HepG2 (cell line): ENCODE data around the gene FANCE. TPM values are rescaled to one million over a fixed set of nuclear protein-coding genes. Genes with fewer than 3 reads are reported as not detected.

ENCODE experiments used
- ARNTL ChIP-seq: sonication (generic); formaldehyde crosslinking; IDR thresholded peaks from 2 replicates; pipeline ENCODE4 v1.4.0; 2020; ENCODE audit warnings: mild to moderate bottlenecking, missing genetic modification reagents
- PRMT3 ChIP-seq: sonication (generic); formaldehyde crosslinking; IDR thresholded peaks from 2 replicates; pipeline ENCODE4 v1.8.1; 2022; ENCODE audit warnings: low read depth, mild to moderate bottlenecking, moderate library complexity, missing genetic modification reagents, borderline replicate concordance
- SAP130 ChIP-seq: IDR thresholded peaks from 2 replicates; pipeline ENCODE4 v1.6.1; 2016; ENCODE audit warnings: low read depth
- SRY ChIP-seq: sonication (generic); formaldehyde crosslinking; IDR thresholded peaks from 2 replicates; pipeline ENCODE4 v1.8.0; 2022; ENCODE audit warnings: mild to moderate bottlenecking, missing genetic modification reagents
- ZFP36L2 ChIP-seq: sonication (generic); formaldehyde crosslinking; IDR thresholded peaks from 2 replicates; pipeline ENCODE4 v1.4.0; 2020; ENCODE audit warnings: missing genetic modification reagents
- ZNF567 ChIP-seq: sonication (generic); formaldehyde crosslinking; IDR thresholded peaks from 2 replicates; pipeline ENCODE4 v1.8.1; 2023; ENCODE audit warnings: mild to moderate bottlenecking, missing genetic modification reagents, borderline replicate concordance
- ZNF570 ChIP-seq: sonication (generic); formaldehyde crosslinking; IDR thresholded peaks from 2 replicates; pipeline ENCODE4 v1.4.0; 2020; ENCODE audit warnings: mild to moderate bottlenecking, missing genetic modification reagents, borderline replicate concordance
- ZNF615 ChIP-seq: sonication (generic); formaldehyde crosslinking; IDR thresholded peaks from 2 replicates; pipeline ENCODE4 v1.5.0; 2020; ENCODE audit warnings: mild to moderate bottlenecking, missing genetic modification reagents, borderline replicate concordance
- polyA plus RNA-seq, 8 experiments: library from polyadenylated mRNA; depleted of rRNA in 3 of 8; stranded (reverse) in 7 of 8; unstranded in 1 of 8; fragments of >200 nt; fragmentation: Illumina TruSeq in 4 of 8; extraction: Trizol in 4 of 8; gene quantifications; 2 replicates each; pipeline versions ENCODE4 v1.2.1 to v1.2.3, GENCODE V29; 2011 to 2016; ENCODE audit warnings: low read depth in 4 of 8, missing spikeins in 1 of 8, mixed read lengths in 1 of 8; ENCODE audit not compliant: insufficient read depth in 1 of 8
- total RNA-seq, 5 experiments: library from RNA; depleted of rRNA; stranded (reverse); fragments of >200 nt; fragmentation: Illumina TruSeq; extraction: Trizol; gene quantifications; 2 replicates each; pipeline ENCODE4 v1.2.3, GENCODE V29; 2016; ENCODE audit warnings: low read depth in 1 of 5
- TF ChIP-seq, protein P1 (sequence below): IDR thresholded peaks from 2 replicates; pipeline ENCODE4 v1.6.1; 2016; ENCODE audit warnings: mild to moderate bottlenecking, missing biosample characterization, missing genetic modification reagents
- TF ChIP-seq, protein P2 (sequence below): sonication (generic); formaldehyde crosslinking; IDR thresholded peaks from 2 replicates; pipeline ENCODE4 v1.4.0; 2020; ENCODE audit warnings: missing genetic modification reagents, borderline replicate concordance
- TF ChIP-seq, protein P3 (sequence below): sonication (generic); formaldehyde crosslinking; IDR thresholded peaks from 2 replicates; pipeline ENCODE4 v1.9.0; 2022; ENCODE audit warnings: low read depth, missing genetic modification reagents
- TF ChIP-seq, protein P4 (sequence below): sonication (generic); formaldehyde crosslinking; conservative IDR thresholded peaks from 2 replicates; pipeline ENCODE4 v1.4.0; 2020; ENCODE audit warnings: missing genetic modification reagents
- TF ChIP-seq, protein P5 (sequence below): sonication (generic); formaldehyde crosslinking; IDR thresholded peaks from 2 replicates; pipeline ENCODE4 v1.5.1; 2020; ENCODE audit warnings: mild to moderate bottlenecking, missing genetic modification reagents, moderate library complexity
- TF ChIP-seq, protein P6 (sequence below): sonication (generic); formaldehyde crosslinking; IDR thresholded peaks from 2 replicates; pipeline ENCODE4 v1.5.0; 2020; ENCODE audit warnings: mild to moderate bottlenecking, missing genetic modification reagents, moderate library complexity
- TF ChIP-seq, protein P7 (sequence below): sonication (generic); formaldehyde crosslinking; IDR thresholded peaks from 2 replicates; pipeline ENCODE4 v1.5.0; 2020; ENCODE audit warnings: missing genetic modification reagents

Gene FANCE
- total and polyA plus RNA-seq, 2 of the 13 experiments (the other 11 are each of a cell fraction or from before 2014, with no cell fraction given) = 7.1 to 11.2 TPM

DNA sequence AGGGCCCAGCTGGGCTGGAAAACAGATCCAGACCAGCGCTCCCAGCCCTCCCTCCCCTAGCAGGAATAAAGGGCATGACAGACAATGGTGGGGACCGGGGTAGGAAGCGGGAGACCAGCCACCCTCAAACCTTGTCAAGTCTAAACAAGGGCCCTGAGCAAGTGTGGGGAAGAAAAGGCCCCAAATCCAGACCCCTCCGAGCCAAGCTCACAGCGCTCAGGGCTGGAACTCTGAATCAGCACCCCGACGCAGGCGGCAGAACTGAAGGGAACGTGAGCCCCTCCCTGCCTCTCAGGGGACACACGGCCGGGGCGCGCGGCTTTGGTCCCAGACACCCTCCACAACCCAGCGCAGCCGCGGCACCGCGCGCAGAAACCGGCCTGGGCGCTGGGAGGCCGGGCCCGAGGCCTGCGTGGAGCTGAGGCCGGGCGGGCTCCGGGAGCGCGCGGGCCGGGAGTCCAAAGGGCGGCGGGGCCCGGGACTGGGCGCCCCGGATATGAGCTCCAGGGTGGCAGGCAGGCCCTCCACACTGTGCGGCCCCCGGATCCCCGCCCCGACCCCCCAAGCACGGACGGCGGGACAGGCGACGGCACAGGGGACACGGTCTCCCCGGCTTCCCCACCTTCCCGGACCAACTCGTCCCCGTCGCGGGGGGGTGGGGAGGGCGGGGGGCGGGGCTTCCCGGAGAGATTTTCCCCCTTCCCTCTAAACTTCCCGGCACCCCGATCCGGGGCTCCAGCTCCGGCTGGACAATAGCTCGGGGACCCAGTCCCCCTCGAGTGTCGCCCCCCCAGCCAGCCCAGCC, 44.1 kb downstream of the FANCE start (continued):
- TF ChIP-seq, protein P1, sequence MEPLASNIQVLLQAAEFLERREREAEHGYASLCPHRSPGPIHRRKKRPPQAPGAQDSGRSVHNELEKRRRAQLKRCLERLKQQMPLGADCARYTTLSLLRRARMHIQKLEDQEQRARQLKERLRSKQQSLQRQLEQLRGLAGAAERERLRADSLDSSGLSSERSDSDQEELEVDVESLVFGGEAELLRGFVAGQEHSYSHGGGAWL (CRISPR knock-in tag) = peak; percentile 66
- TF ChIP-seq ZFP36L2 (CRISPR knock-in tag) = 0 out of 2 replicates have a peak, but pooled peaks have one; percentile 17
- TF ChIP-seq ZNF615 = no peak
- TF ChIP-seq, protein P2, sequence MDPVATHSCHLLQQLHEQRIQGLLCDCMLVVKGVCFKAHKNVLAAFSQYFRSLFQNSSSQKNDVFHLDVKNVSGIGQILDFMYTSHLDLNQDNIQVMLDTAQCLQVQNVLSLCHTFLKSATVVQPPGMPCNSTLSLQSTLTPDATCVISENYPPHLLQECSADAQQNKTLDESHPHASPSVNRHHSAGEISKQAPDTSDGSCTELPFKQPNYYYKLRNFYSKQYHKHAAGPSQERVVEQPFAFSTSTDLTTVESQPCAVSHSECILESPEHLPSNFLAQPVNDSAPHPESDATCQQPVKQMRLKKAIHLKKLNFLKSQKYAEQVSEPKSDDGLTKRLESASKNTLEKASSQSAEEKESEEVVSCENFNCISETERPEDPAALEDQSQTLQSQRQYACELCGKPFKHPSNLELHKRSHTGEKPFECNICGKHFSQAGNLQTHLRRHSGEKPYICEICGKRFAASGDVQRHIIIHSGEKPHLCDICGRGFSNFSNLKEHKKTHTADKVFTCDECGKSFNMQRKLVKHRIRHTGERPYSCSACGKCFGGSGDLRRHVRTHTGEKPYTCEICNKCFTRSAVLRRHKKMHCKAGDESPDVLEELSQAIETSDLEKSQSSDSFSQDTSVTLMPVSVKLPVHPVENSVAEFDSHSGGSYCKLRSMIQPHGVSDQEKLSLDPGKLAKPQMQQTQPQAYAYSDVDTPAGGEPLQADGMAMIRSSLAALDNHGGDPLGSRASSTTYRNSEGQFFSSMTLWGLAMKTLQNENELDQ (CRISPR knock-in tag) = no peak
- TF ChIP-seq, protein P3, sequence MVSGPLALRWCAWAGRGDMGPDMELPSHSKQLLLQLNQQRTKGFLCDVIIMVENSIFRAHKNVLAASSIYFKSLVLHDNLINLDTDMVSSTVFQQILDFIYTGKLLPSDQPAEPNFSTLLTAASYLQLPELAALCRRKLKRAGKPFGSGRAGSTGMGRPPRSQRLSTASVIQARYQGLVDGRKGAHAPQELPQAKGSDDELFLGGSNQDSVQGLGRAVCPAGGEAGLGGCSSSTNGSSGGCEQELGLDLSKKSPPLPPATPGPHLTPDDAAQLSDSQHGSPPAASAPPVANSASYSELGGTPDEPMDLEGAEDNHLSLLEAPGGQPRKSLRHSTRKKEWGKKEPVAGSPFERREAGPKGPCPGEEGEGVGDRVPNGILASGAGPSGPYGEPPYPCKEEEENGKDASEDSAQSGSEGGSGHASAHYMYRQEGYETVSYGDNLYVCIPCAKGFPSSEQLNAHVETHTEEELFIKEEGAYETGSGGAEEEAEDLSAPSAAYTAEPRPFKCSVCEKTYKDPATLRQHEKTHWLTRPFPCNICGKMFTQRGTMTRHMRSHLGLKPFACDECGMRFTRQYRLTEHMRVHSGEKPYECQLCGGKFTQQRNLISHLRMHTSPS (CRISPR knock-in tag) = no peak
- no peak for TF ChIP-seq ZNF570 (CRISPR knock-in tag)
- TF ChIP-seq, protein P4, sequence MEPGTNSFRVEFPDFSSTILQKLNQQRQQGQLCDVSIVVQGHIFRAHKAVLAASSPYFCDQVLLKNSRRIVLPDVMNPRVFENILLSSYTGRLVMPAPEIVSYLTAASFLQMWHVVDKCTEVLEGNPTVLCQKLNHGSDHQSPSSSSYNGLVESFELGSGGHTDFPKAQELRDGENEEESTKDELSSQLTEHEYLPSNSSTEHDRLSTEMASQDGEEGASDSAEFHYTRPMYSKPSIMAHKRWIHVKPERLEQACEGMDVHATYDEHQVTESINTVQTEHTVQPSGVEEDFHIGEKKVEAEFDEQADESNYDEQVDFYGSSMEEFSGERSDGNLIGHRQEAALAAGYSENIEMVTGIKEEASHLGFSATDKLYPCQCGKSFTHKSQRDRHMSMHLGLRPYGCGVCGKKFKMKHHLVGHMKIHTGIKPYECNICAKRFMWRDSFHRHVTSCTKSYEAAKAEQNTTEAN (CRISPR knock-in tag) = no peak; the same call in 1 of the 2 replicates
- no peak for TF ChIP-seq PRMT3 (CRISPR knock-in tag)
- no peak for TF ChIP-seq ARNTL
- peak; percentile 28; the same call in 1 of the 2 replicates for TF ChIP-seq SRY
- TF ChIP-seq ZNF567 (CRISPR knock-in tag) = 0 out of 2 replicates have a peak, but pooled peaks have one; percentile 21
- TF ChIP-seq, protein P5, sequence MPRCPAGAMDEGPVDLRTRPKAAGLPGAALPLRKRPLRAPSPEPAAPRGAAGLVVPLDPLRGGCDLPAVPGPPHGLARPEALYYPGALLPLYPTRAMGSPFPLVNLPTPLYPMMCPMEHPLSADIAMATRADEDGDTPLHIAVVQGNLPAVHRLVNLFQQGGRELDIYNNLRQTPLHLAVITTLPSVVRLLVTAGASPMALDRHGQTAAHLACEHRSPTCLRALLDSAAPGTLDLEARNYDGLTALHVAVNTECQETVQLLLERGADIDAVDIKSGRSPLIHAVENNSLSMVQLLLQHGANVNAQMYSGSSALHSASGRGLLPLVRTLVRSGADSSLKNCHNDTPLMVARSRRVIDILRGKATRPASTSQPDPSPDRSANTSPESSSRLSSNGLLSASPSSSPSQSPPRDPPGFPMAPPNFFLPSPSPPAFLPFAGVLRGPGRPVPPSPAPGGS = peak; percentile 65; the same call in 1 of the 2 replicates
- TF ChIP-seq, protein P6, sequence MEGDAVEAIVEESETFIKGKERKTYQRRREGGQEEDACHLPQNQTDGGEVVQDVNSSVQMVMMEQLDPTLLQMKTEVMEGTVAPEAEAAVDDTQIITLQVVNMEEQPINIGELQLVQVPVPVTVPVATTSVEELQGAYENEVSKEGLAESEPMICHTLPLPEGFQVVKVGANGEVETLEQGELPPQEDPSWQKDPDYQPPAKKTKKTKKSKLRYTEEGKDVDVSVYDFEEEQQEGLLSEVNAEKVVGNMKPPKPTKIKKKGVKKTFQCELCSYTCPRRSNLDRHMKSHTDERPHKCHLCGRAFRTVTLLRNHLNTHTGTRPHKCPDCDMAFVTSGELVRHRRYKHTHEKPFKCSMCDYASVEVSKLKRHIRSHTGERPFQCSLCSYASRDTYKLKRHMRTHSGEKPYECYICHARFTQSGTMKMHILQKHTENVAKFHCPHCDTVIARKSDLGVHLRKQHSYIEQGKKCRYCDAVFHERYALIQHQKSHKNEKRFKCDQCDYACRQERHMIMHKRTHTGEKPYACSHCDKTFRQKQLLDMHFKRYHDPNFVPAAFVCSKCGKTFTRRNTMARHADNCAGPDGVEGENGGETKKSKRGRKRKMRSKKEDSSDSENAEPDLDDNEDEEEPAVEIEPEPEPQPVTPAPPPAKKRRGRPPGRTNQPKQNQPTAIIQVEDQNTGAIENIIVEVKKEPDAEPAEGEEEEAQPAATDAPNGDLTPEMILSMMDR (CRISPR knock-in tag) = no peak
- TF ChIP-seq, protein P7, sequence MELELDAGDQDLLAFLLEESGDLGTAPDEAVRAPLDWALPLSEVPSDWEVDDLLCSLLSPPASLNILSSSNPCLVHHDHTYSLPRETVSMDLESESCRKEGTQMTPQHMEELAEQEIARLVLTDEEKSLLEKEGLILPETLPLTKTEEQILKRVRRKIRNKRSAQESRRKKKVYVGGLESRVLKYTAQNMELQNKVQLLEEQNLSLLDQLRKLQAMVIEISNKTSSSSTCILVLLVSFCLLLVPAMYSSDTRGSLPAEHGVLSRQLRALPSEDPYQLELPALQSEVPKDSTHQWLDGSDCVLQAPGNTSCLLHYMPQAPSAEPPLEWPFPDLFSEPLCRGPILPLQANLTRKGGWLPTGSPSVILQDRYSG (CRISPR knock-in tag) = 0 out of 2 replicates have a peak, but pooled peaks have one; percentile 26
- peak; percentile 60; the same call in 1 of the 2 replicates for TF ChIP-seq SAP130 (CRISPR knock-in tag)
